HepG2 (cell line): Measurements from ENCODE around the gene POLE3. TPM values are rescaled to one million over a fixed set of nuclear protein-coding genes. Genes with fewer than 3 reads are reported as not detected.

Experiments
- ATAC-seq: fragments of 200-7000 bp; cut with Tn5 transposase; 3 replicates; pipeline ENCODE4 v1.9.1; 2020; ENCODE audit warnings: mild to moderate bottlenecking, moderate library complexity
- BruUV-seq: library from RNA; stranded (reverse); fragments of 400-500 nt; replicated peaks from 2 replicates; lab custom pipeline; 2021; lab: Mats Ljungman, UMichigan
- CTCF ChIA-PET: fragments of 300-600 bp; formaldehyde crosslinking; extraction: SDS; loops from one replicate; lab custom pipeline; 2021; ENCODE audit warnings: low total read pairs, inconsistent platforms, low intra/inter-chr PET ratio; lab: Yijun Ruan, JAX
- POLR2A ChIA-PET: fragments of 350-600 bp; sonication (Branson Sonifier 250); formaldehyde crosslinking; loops from one replicate; lab custom pipeline; 2020; ENCODE audit warnings: antibody characterized with exemption, inconsistent platforms; lab: Yijun Ruan, JAX
- DNase-seq: peaks from one replicate; pipeline ENCODE4 v3.0.0-alpha.2; 2015; ENCODE audit warnings: low spot score
- FAIRE-seq: peaks from 3 replicates; lab custom pipeline; 2011; peaks lifted over from hg19 to GRCh38; lab: Jason Lieb, UNC
- H2AFZ ChIP-seq: one replicate; pipeline ENCODE4 v1.6.1; 2011; ENCODE audit warnings: low read length, inconsistent platforms
- H3K27ac ChIP-seq: fragments of 300-600 bp; 3 replicates; pipeline ENCODE4 v1.8.0; 2011; ENCODE audit warnings: mixed run types, mild to moderate bottlenecking, mixed read lengths, low read length, inconsistent platforms; ENCODE audit not compliant: insufficient read depth; ENCODE audit errors: extremely low read length
- H3K27me3 ChIP-seq, 2 experiments: fragments of 200-600 bp in 1 of 2; 2 replicates in 1 of 2; 3 replicates in 1 of 2; pipeline versions ENCODE4 v1.6.0 to v1.8.0; 2011; ENCODE audit warnings: low read length in 2 of 2, mild to moderate bottlenecking in 2 of 2, moderate library complexity in 2 of 2, inconsistent platforms in 1 of 2; ENCODE audit not compliant: insufficient read depth in 2 of 2, control insufficient read depth in 1 of 2
- H3K36me3 ChIP-seq, 2 experiments: fragments of 200-600 bp in 1 of 2; replicated peaks in 1 of 2; 2 replicates in 1 of 2; 3 replicates in 1 of 2; pipeline versions ENCODE4 v1.5.1 to v1.8.0; 2011; ENCODE audit warnings: low read length in 2 of 2, inconsistent platforms in 1 of 2; ENCODE audit not compliant: insufficient read depth in 2 of 2, control insufficient read depth in 1 of 2
- H3K4me1 ChIP-seq: 2 replicates; pipeline ENCODE4 v1.5.1; 2012; ENCODE audit warnings: low read length, inconsistent platforms; ENCODE audit not compliant: insufficient read depth
- H3K4me2 ChIP-seq: 2 replicates; pipeline ENCODE4 v1.6.0; 2011; ENCODE audit warnings: low read depth, low read length, inconsistent platforms
- H3K4me3 ChIP-seq, 3 experiments: fragments of 200-600 bp in 1 of 3; sonication (generic), shearing (Covaris generic) in 1 of 3; replicated peaks in 1 of 3; 2 replicates each; pipeline ENCODE4 v1.5.1; 2011 to 2016; ENCODE audit warnings: low read length in 3 of 3, inconsistent platforms in 2 of 3, low read depth in 2 of 3, mild to moderate bottlenecking in 2 of 3, control low read depth in 1 of 3, mixed read lengths in 1 of 3; ENCODE audit not compliant: insufficient read depth in 1 of 3
- H3K79me2 ChIP-seq: one replicate; pipeline ENCODE4 v1.6.1; 2011; ENCODE audit warnings: low read length, inconsistent platforms; ENCODE audit not compliant: insufficient read depth
- H3K9ac ChIP-seq: 2 replicates; pipeline ENCODE4 v1.6.0; 2011; ENCODE audit warnings: mild to moderate bottlenecking, low read depth, low read length, inconsistent platforms; ENCODE audit not compliant: insufficient read depth
- H3K9me3 ChIP-seq: 2 replicates; pipeline ENCODE4 v1.5.1; 2012; ENCODE audit warnings: mild to moderate bottlenecking, low read length
- H4K20me1 ChIP-seq: 2 replicates; pipeline ENCODE4 v1.6.0; 2011; ENCODE audit warnings: inconsistent platforms, mild to moderate bottlenecking, low read length, moderate library complexity; ENCODE audit not compliant: insufficient read depth
- ARID5B ChIP-seq: IDR thresholded peaks from 2 replicates; pipeline ENCODE4 v1.4.0; 2020; ENCODE audit warnings: mild to moderate bottlenecking, missing genetic modification reagents
- ETV5 ChIP-seq: IDR thresholded peaks from 2 replicates; pipeline ENCODE4 v1.6.1; 2018; ENCODE audit warnings: missing biosample characterization, missing genetic modification reagents, inconsistent platforms, borderline replicate concordance
- FOXJ3 ChIP-seq: sonication (generic); formaldehyde crosslinking; IDR thresholded peaks from 2 replicates; pipeline ENCODE4 v1.4.0; 2020; ENCODE audit warnings: missing genetic modification reagents, mild to moderate bottlenecking, borderline replicate concordance
- HNF4A ChIP-seq: sonication (generic); formaldehyde crosslinking; IDR thresholded peaks from 2 replicates; pipeline ENCODE4 v1.4.0; 2020; ENCODE audit warnings: missing genetic modification reagents
- IKZF5 ChIP-seq: IDR thresholded peaks from 2 replicates; pipeline ENCODE4 v1.6.1; 2018; ENCODE audit warnings: missing genetic modification reagents, mild to moderate bottlenecking, missing compliant biosample characterization
- PAXIP1 ChIP-seq: sonication (generic); formaldehyde crosslinking; conservative IDR thresholded peaks from 2 replicates; pipeline ENCODE4 v1.4.0; 2020; ENCODE audit warnings: mild to moderate bottlenecking, missing genetic modification reagents, moderate library complexity
- SALL1 ChIP-seq: sonication (generic); formaldehyde crosslinking; IDR thresholded peaks from 2 replicates; pipeline ENCODE4 v1.8.0; 2022; ENCODE audit warnings: mild to moderate bottlenecking, missing genetic modification reagents
- SKI ChIP-seq: fragments of 450-650 bp; IDR thresholded peaks from one replicate; pipeline ENCODE4 v1.6.1; 2018; ENCODE audit warnings: mild to moderate bottlenecking; ENCODE audit not compliant: partially characterized antibody
- SKIL ChIP-seq: sonication (generic); formaldehyde crosslinking; IDR thresholded peaks from 2 replicates; pipeline ENCODE4 v1.8.0; 2022; ENCODE audit warnings: missing genetic modification reagents, mild to moderate bottlenecking, moderate library complexity, borderline replicate concordance
- SOX13 ChIP-seq, 3 experiments: fragments of 450-650 bp in 1 of 3; sonication (generic) in 1 of 3; formaldehyde crosslinking in 1 of 3; IDR thresholded peaks in 2 of 3; conservative IDR thresholded peaks in 1 of 3; 2 replicates each; pipeline versions ENCODE4 v1.5.0 to v1.6.1; 2016 to 2020; ENCODE audit warnings: antibody characterized with exemption in 1 of 3, mild to moderate bottlenecking in 1 of 3, missing compliant biosample characterization in 1 of 3, missing genetic modification reagents in 1 of 3, moderate library complexity in 1 of 3
- ZNF776 ChIP-seq: sonication (generic); formaldehyde crosslinking; IDR thresholded peaks from 2 replicates; pipeline ENCODE4 v1.4.0; 2020; ENCODE audit warnings: mild to moderate bottlenecking, missing genetic modification reagents
- WGBS: methylation state at CpG from one replicate; pipeline ENCODE4 v1.1.6; 2017; ENCODE audit warnings: low lambda C conversion rate; 5-methylcytosine and 5-hydroxymethylcytosine counted together
- in situ Hi-C: cut with HindIII; loops from 2 replicates; pipeline ENCODE4 v1.10.0; 2017; ENCODE audit warnings: low pct_unique_long_range_greater_than_20kb; ENCODE audit not compliant: extremely low pct_ligation_motif_present
- intact Hi-C: fragments of 100-400 bp; cut with micrococcal nuclease; formaldehyde crosslinking; loops from one replicate; pipeline ENCODE4 v1.10.0; 2022; ENCODE audit not compliant: unreplicated experiment
- polyA plus RNA-seq, 8 experiments: library from polyadenylated mRNA; depleted of rRNA in 3 of 8; stranded (reverse) in 7 of 8; unstranded in 1 of 8; fragments of >200 nt; fragmentation: Illumina TruSeq in 4 of 8; extraction: Trizol in 4 of 8; gene quantifications; 2 replicates each; pipeline versions ENCODE4 v1.2.1 to v1.2.3, GENCODE V29; 2011 to 2016; ENCODE audit warnings: low read depth in 4 of 8, missing spikeins in 1 of 8, mixed read lengths in 1 of 8; ENCODE audit not compliant: insufficient read depth in 1 of 8
- total RNA-seq, 5 experiments: library from RNA; depleted of rRNA; stranded (reverse); fragments of >200 nt; fragmentation: Illumina TruSeq; extraction: Trizol; gene quantifications; 2 replicates each; pipeline ENCODE4 v1.2.3, GENCODE V29; 2016; ENCODE audit warnings: low read depth in 1 of 5

POLE3 gene
- total and polyA plus RNA-seq, 2 of the 13 experiments (the other 11 are each of a cell fraction or from before 2014, with no cell fraction given) = 36.0 to 77.2 TPM

GRCh38 chr9:113368348-113368981, 42.0 kb downstream of the POLE3 start:
- WGBS = 31% methylated on average over 5 of the region's 5 CpGs
- CTCF ChIA-PET = no interaction called here
- FAIRE-seq (no peak), ATAC-seq (no peak; the same call in 2 of the 3 replicates), DNase-seq (no peak)
- H3K27me3 ChIP-seq = no peaks in the 10 kb centered on the region
- no peak overlapping the region for H3K9ac ChIP-seq
- H3K79me2 ChIP-seq = no peaks in the 10 kb centered on the region
- POLR2A ChIA-PET = interaction anchor here (0.8 to 2.2 kb wide), 3 partner anchors 19 to 93 kb away, joined by 3 to 6 read pairs (median 4); partner anchors contain the start of genes C9orf43, CDC26 and POLE3
- no peaks in the 10 kb centered on the region for H3K36me3 ChIP-seq
- BruUV-seq = no TSS peak
- no peak overlapping the region for H3K27ac ChIP-seq
- no peaks in the 10 kb centered on the region for H3K9me3 ChIP-seq
- peaks cover 72% of the 10 kb centered on the region for H3K4me1 ChIP-seq
- no peak overlapping the region for H2AFZ ChIP-seq
- H3K4me3 ChIP-seq = no peak overlapping the region
- in situ Hi-C loops = no loop called here
- intact Hi-C loops = no loop called here
- H4K20me1 ChIP-seq = peaks cover 1% of the 10 kb centered on the region; the same call in 1 of the 2 replicates
- H3K4me2 ChIP-seq = peak overlapping the region; percentile 34; the same call in 1 of the 2 replicates
- TF ChIP-seq ETV5 (CRISPR knock-in tag) (peak; percentile 69; the same call in 1 of the 2 replicates), FOXJ3 (CRISPR knock-in tag) (no peak), HNF4A (CRISPR knock-in tag) (peak; percentile 23; the same call in 1 of the 2 replicates), ARID5B (CRISPR knock-in tag) (peak; percentile 27; the same call in 1 of the 2 replicates), ZNF776 (CRISPR knock-in tag) (no peak), PAXIP1 (CRISPR knock-in tag) (0 out of 2 replicates have a peak, but pooled peaks have one; percentile 24), SALL1 (peak; percentile 49; the same call in 1 of the 2 replicates), SKIL (CRISPR knock-in tag) (peak; percentile 54; the same call in 1 of the 2 replicates), IKZF5 (CRISPR knock-in tag) (peak; percentile 22; the same call in 1 of the 2 replicates), SOX13 (IDR thresholded peaks at IDR 0.05) (no peak), SOX13 (CRISPR knock-in tag; conservative IDR thresholded peaks at IDR 0.05 in 1 of 2, IDR thresholded peaks at IDR 0.05 in 1 of 2) (no peak), SKI (peak; percentile 13)
